AG09319 (cell line): Measurements from ENCODE around the gene HYCC2.

Experiments
- DNase-seq: peaks from one replicate; pipeline ENCODE4 v3.0.0-alpha.2; 2010; ENCODE audit warnings: low read depth; ENCODE audit errors: extremely low read depth
- TF ChIP-seq, protein P1 (sequence below): IDR thresholded peaks from 2 replicates; pipeline ENCODE4 v1.5.1; 2011; ENCODE audit warnings: low read depth, mild to moderate bottlenecking, inconsistent platforms, low read length, moderate library complexity

HYCC2 gene

DNA sequence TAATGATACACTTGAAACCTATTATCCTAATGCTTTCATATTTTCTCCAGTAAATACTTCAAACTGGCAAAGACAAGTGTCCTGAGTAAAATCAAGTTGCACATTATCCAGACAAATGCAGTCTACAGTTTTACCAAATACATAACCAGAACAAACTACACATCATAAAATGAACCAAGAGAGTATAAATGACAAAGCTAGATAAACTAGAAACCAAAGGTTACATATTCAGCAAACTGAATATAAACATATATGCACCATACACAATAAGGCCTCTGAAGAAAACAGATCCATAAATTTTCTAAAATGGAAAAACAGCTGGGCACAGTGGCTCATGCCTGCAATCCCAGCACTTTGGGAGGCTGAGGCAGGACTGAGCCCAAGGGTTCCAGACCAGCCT is 47.0 kb downstream of the HYCC2 start:
- TF ChIP-seq, protein P1, sequence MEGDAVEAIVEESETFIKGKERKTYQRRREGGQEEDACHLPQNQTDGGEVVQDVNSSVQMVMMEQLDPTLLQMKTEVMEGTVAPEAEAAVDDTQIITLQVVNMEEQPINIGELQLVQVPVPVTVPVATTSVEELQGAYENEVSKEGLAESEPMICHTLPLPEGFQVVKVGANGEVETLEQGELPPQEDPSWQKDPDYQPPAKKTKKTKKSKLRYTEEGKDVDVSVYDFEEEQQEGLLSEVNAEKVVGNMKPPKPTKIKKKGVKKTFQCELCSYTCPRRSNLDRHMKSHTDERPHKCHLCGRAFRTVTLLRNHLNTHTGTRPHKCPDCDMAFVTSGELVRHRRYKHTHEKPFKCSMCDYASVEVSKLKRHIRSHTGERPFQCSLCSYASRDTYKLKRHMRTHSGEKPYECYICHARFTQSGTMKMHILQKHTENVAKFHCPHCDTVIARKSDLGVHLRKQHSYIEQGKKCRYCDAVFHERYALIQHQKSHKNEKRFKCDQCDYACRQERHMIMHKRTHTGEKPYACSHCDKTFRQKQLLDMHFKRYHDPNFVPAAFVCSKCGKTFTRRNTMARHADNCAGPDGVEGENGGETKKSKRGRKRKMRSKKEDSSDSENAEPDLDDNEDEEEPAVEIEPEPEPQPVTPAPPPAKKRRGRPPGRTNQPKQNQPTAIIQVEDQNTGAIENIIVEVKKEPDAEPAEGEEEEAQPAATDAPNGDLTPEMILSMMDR: no peak

DNA sequence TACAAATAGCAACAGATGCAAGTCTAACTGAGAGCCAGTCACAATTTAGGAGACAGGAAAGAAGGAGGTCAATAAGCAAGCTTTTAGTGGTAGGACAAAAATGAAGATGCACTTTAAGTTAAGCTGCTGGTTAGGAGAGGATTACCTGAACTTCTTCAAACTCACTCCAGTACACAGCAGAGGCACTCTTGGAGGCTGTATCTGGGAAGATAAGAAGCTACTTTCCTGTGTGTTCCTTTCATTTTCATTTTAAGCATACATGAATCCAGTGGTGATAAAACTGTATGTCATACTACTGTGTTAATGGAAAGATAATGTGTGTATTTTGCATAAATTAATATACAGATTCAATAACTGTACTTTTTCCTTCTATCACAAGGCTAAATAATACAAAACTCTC is 49.6 kb downstream of the HYCC2 start:
- TF ChIP-seq, protein P1: no peak
- DNase-seq: no peak

More for the DNA sequence above, 47.0 kb downstream of the HYCC2 start:
- DNase-seq: no peak
